Measurements from ENCODE around the gene DNM3. TPM values are rescaled to one million over a fixed set of nuclear protein-coding genes. Genes with fewer than 3 reads are reported as not detected.
A peak's percentile ranks its signal among the peaks of the same experiment; 100 is the strongest.

Gene DNM3
- total RNA-seq, 1 experiment from 2014 or later, result 2.7 TPM

DNA sequence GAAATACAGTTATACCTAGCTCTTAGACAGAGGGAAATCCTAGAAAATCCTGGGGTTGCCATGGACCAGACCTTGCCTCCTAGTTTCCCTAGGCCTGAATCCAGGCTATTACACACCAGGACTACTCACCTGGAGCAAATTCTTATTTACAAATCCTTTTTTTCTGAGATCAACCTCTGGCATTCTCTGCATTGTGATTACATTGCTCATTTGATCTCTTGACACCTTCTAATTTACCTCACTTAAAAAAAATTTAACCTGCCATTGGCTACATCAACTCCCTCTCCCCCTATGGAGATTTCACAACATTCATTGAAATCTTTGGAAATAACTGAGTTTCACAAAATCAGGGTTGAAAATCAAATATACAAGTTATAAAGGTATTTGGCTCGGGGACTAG lies 576.3 kb downstream of the DNM3 start:
- no peak overlapping the region for H3K4me2 ChIP-seq (ENCODE audit: insufficient read depth, insufficient read length, low read length)
- H2BK20ac ChIP-seq (ENCODE audit: low read depth, low read length, poor library complexity, severe bottlenecking), result no peak overlapping the region
- no peaks in the 10 kb centered on the region for H4K20me1 ChIP-seq (ENCODE audit: control insufficient read depth, insufficient read depth, insufficient read length)
- no peak overlapping the region for H3K18ac ChIP-seq (ENCODE audit: insufficient read length, low read depth, low read length)
- Mint-ChIP-seq H3K4me1 (peaks cover 19 to 22% of the 10 kb centered on the region in 2 experiments), H3K27me3 (ENCODE audit: low read depth) (no peaks in the 10 kb centered on the region), H3K27ac (peak overlapping the region in 2 of 3 experiments; percentile 40 to 87; a peak in 3 of 7 replicates), H3K9me3 (no peaks in the 10 kb centered on the region), H3K4me3 (no peak overlapping the region), H3K36me3 (ENCODE audit: insufficient read depth in 1 of 3, low read depth in 3 of 3) (no peaks in the 10 kb centered on the region)
- H2BK12ac ChIP-seq (ENCODE audit: insufficient read length, low read depth, low read length), result no peak overlapping the region
- H3K79me2 ChIP-seq (ENCODE audit: insufficient read depth, low read length), result no peaks in the 10 kb centered on the region
- no peaks in the 10 kb centered on the region for H3K79me1 ChIP-seq (ENCODE audit: insufficient read depth, low read depth, low read length, poor library complexity, severe bottlenecking)
- H3T11ph ChIP-seq (ENCODE audit: low read length), result no peak overlapping the region
- DNase-seq, result no peak
- no peaks in the 10 kb centered on the region for H3K23me2 ChIP-seq (ENCODE audit: insufficient read length, low read depth, low read length, poor library complexity, severe bottlenecking)
- H3K9me3 ChIP-seq (ENCODE audit: control insufficient read depth, low read depth, low read length), result no peaks in the 10 kb centered on the region
- no peak overlapping the region for H3K14ac ChIP-seq (ENCODE audit: insufficient read depth, low read length)
- H3K23ac ChIP-seq (ENCODE audit: insufficient read length, low read depth, low read length), result no peak overlapping the region
- no peak overlapping the region for H2BK15ac ChIP-seq (ENCODE audit: low read depth, low read length)
- no peak overlapping the region for H2BK5ac ChIP-seq (ENCODE audit: insufficient read length, low read length)
- no peak overlapping the region for H4K5ac ChIP-seq (ENCODE audit: insufficient read length, low read depth, low read length)
- H3K4me1 ChIP-seq (ENCODE audit: insufficient read depth, low read length), result no peaks in the 10 kb centered on the region
- no peak overlapping the region for H4K91ac ChIP-seq (ENCODE audit: insufficient read length, low read depth, low read length)
- WGBS (ENCODE audit: extremely low coverage, insufficient read length, low lambda C conversion rate), result no CpG with 5 or more reads among the region's 1 CpG
- no peak overlapping the region for H2AFZ ChIP-seq (ENCODE audit: low read length)
- H3K56ac ChIP-seq (ENCODE audit: insufficient read length, low read depth, low read length), result no peak overlapping the region
- H3K27ac ChIP-seq (ENCODE audit: insufficient read length, low read depth, low read length), result no peak overlapping the region
- TF ChIP-seq, protein P1, sequence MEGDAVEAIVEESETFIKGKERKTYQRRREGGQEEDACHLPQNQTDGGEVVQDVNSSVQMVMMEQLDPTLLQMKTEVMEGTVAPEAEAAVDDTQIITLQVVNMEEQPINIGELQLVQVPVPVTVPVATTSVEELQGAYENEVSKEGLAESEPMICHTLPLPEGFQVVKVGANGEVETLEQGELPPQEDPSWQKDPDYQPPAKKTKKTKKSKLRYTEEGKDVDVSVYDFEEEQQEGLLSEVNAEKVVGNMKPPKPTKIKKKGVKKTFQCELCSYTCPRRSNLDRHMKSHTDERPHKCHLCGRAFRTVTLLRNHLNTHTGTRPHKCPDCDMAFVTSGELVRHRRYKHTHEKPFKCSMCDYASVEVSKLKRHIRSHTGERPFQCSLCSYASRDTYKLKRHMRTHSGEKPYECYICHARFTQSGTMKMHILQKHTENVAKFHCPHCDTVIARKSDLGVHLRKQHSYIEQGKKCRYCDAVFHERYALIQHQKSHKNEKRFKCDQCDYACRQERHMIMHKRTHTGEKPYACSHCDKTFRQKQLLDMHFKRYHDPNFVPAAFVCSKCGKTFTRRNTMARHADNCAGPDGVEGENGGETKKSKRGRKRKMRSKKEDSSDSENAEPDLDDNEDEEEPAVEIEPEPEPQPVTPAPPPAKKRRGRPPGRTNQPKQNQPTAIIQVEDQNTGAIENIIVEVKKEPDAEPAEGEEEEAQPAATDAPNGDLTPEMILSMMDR (conservative IDR thresholded peaks at IDR 0.05), result no peak
- no peak overlapping the region for H2AK5ac ChIP-seq (ENCODE audit: insufficient read length, low read length)
- H3K9ac ChIP-seq (ENCODE audit: extremely low read depth, insufficient read length, low read length), result no peak overlapping the region
- H2BK120ac ChIP-seq (ENCODE audit: low read depth, low read length, poor library complexity, severe bottlenecking), result no peak overlapping the region
- H3K4ac ChIP-seq (ENCODE audit: low read depth, low read length), result no peak overlapping the region
- H4K8ac ChIP-seq (replicated peaks; ENCODE audit: insufficient read length, low read depth, low read length), result no peak overlapping the region
- no peaks in the 10 kb centered on the region for H3K27me3 ChIP-seq (ENCODE audit: insufficient read depth, low read length)
